ENCODE measurements around the gene NT5C1A. TPM values are rescaled to one million over a fixed set of nuclear protein-coding genes. Genes with fewer than 3 reads are reported as not detected.

Gene NT5C1A
- total RNA-seq, 1 experiment from 2014 or later: not detected

- H3K4me1 ChIP-seq (ENCODE audit: insufficient read depth, low read length, poor library complexity, severe bottlenecking): no peaks in the 10 kb centered on the region
- no peak overlapping the region for H3K27ac ChIP-seq (ENCODE audit: low read depth, low read length, poor library complexity, severe bottlenecking)
- CTCF ChIA-PET: no interaction called here
- DNase-seq (ENCODE audit: low spot score): no peak
- intact Hi-C loops (cut with micrococcal nuclease; ENCODE audit: unreplicated experiment): loop anchor here (10.0 kb wide), 1 partner anchor 617 kb away; no protein-coding TSS in a partner anchor
- no peak overlapping the region for H3K4me3 ChIP-seq (ENCODE audit: low read depth, low read length, poor library complexity, severe bottlenecking)
- POLR2A ChIA-PET (ENCODE audit: low non-redundant PET): no interaction called here
- no peaks in the 10 kb centered on the region for H3K36me3 ChIP-seq (ENCODE audit: insufficient read depth, low read length, poor library complexity, severe bottlenecking)
- TF ChIP-seq, protein P1, sequence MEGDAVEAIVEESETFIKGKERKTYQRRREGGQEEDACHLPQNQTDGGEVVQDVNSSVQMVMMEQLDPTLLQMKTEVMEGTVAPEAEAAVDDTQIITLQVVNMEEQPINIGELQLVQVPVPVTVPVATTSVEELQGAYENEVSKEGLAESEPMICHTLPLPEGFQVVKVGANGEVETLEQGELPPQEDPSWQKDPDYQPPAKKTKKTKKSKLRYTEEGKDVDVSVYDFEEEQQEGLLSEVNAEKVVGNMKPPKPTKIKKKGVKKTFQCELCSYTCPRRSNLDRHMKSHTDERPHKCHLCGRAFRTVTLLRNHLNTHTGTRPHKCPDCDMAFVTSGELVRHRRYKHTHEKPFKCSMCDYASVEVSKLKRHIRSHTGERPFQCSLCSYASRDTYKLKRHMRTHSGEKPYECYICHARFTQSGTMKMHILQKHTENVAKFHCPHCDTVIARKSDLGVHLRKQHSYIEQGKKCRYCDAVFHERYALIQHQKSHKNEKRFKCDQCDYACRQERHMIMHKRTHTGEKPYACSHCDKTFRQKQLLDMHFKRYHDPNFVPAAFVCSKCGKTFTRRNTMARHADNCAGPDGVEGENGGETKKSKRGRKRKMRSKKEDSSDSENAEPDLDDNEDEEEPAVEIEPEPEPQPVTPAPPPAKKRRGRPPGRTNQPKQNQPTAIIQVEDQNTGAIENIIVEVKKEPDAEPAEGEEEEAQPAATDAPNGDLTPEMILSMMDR (conservative IDR thresholded peaks at IDR 0.05; ENCODE audit: low read depth, low read length): no peak
- TF ChIP-seq EZH2 (IDR thresholded peaks at IDR 0.05; ENCODE audit: borderline replicate concordance, low read depth, low read length, poor library complexity, severe bottlenecking): no peak
- H3K9me3 ChIP-seq (ENCODE audit: low read depth, low read length, poor library complexity, severe bottlenecking): no peaks in the 10 kb centered on the region
- BruUV-seq (replicated peaks): no TSS peak
- H3K27me3 ChIP-seq (replicated peaks; ENCODE audit: insufficient read depth, low read depth, low read length, poor library complexity): no peaks in the 10 kb centered on the region
Observed at GRCh38 chr1:39711104-39711965, 39.4 kb upstream of the NT5C1A start.

- no TSS peak for BruUV-seq (replicated peaks)
Observed at GRCh38 chr1:39707506-39707905, 35.6 kb upstream of the NT5C1A start.

GRCh38 chr1:39704757-39705156 lies 32.9 kb upstream of the NT5C1A start:
- TF ChIP-seq, protein P1 (conservative IDR thresholded peaks at IDR 0.05; ENCODE audit: low read depth, low read length): no peak
- no peak for TF ChIP-seq EZH2 (IDR thresholded peaks at IDR 0.05; ENCODE audit: borderline replicate concordance, low read depth, low read length, poor library complexity, severe bottlenecking)
- no peak overlapping the region for H3K4me3 ChIP-seq (ENCODE audit: low read depth, low read length, poor library complexity, severe bottlenecking)
- H3K9me3 ChIP-seq (ENCODE audit: low read depth, low read length, poor library complexity, severe bottlenecking): no peaks in the 10 kb centered on the region
- intact Hi-C loops (cut with micrococcal nuclease; ENCODE audit: unreplicated experiment): no loop called here
- no peak for DNase-seq (ENCODE audit: low spot score)
- H3K27ac ChIP-seq (ENCODE audit: low read depth, low read length, poor library complexity, severe bottlenecking): no peak overlapping the region
- POLR2A ChIA-PET (ENCODE audit: low non-redundant PET): no interaction called here
- BruUV-seq (replicated peaks): no TSS peak
- H3K4me1 ChIP-seq (ENCODE audit: insufficient read depth, low read length, poor library complexity, severe bottlenecking): peaks cover 11% of the 10 kb centered on the region
- H3K27me3 ChIP-seq (replicated peaks; ENCODE audit: insufficient read depth, low read depth, low read length, poor library complexity): no peaks in the 10 kb centered on the region
- CTCF ChIA-PET: no interaction called here
- H3K36me3 ChIP-seq (ENCODE audit: insufficient read depth, low read length, poor library complexity, severe bottlenecking): no peaks in the 10 kb centered on the region

More at GRCh38 chr1:39707506-39707905, 35.6 kb upstream of the NT5C1A start:
- Histone ChIP-seq H3K27ac (ENCODE audit: low read depth, low read length, poor library complexity, severe bottlenecking) (no peak overlapping the region), H3K4me1 (ENCODE audit: insufficient read depth, low read length, poor library complexity, severe bottlenecking) (no peaks in the 10 kb centered on the region), H3K9me3 (ENCODE audit: low read depth, low read length, poor library complexity, severe bottlenecking) (no peaks in the 10 kb centered on the region), H3K27me3 (replicated peaks; ENCODE audit: insufficient read depth, low read depth, low read length, poor library complexity) (no peaks in the 10 kb centered on the region), H3K4me3 (ENCODE audit: low read depth, low read length, poor library complexity, severe bottlenecking) (no peak overlapping the region), H3K36me3 (ENCODE audit: insufficient read depth, low read length, poor library complexity, severe bottlenecking) (no peaks in the 10 kb centered on the region)
- TF ChIP-seq, protein P1 (conservative IDR thresholded peaks at IDR 0.05; ENCODE audit: low read depth, low read length): no peak
- TF ChIP-seq EZH2 (IDR thresholded peaks at IDR 0.05; ENCODE audit: borderline replicate concordance, low read depth, low read length, poor library complexity, severe bottlenecking): no peak
- DNase-seq (ENCODE audit: low spot score): no peak
- ChIA-PET POLR2A (ENCODE audit: low non-redundant PET) (no interaction called here), CTCF (no interaction called here)
- intact Hi-C loops (cut with micrococcal nuclease; ENCODE audit: unreplicated experiment): no loop called here

All from A673 (cell line).